ENCODE results near the gene HOXD10.

The HOXD10 gene

DNA sequence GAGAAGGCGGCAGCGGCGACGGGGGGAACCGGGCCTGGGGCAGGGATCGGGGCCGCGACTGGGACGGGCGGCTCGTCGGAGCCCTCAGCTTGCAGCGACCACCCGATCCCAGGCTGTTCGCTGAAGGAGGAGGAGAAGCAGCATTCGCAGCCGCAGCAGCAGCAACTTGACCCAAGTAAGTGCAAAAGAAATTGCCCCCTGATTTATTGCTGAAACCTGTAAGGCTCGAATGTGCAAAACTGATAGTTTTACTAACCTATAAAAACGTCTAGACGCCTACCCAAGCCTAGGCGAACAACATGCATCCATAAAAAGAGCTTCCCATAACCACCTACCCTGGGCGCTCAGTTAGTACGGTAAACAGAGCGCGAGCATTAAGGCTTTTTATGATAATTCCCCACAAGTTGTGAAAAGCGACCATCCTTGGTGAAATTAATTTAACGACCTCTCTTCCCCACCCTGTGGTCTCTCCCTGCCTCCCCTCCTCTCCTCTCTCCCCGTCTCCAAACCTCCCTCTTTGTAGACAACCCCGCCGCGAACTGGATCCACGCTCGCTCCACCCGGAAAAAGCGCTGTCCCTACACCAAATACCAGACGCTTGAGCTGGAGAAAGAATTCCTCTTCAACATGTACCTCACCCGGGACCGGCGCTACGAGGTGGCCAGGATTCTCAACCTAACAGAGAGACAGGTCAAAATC, 7.0 kb downstream of the HOXD10 start:
- DNase-seq (ENCODE audit: low read depth in 2 of 2), result no peak
- H3K4me3 ChIP-seq (replicated peaks in 1 of 2; ENCODE audit: low read depth in 2 of 2, low read length in 2 of 2), result no peak overlapping the region
- no peak for TF ChIP-seq CTCF (IDR thresholded peaks at IDR 0.05; ENCODE audit: low read depth, low read length)

DNA sequence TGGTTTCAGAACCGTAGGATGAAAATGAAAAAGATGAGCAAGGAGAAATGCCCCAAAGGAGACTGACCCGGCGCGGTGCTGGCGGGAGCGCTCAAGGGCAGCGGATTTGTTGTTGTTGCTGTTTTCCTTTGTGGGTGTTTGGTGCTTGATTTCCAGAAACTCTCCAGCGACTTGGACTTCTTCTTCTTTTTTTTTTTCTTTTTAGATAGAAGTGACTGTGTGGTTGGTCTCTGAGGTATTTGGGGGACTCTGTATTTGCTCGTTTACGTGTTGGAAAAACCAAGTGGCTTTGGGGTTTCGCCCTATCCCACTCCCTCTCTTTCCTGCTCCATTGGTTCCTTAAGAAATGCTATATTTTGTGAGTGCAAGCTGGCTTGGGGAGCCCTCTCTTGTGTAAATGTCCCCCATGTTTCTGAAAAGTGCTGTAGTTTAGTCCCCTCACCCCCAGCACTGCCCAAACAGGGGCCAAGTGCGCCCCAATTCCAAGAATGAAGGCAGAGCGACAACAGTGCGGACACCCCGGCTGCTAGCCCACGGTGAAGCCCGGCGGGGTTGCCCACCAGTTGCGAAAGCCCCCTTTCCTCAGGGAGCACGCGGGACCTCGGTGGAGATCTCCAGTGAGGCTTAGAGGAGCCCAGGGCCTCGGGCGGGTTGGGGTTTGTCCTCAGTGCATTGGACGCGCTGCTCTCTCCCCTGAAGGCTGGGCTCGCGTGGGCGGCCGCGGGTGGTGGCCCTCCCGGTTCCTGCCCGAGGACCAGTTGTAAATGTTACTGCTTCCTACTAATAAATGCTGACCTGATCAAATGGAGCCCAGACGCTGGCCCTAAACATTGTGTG, 7.8 kb downstream of the HOXD10 start:
- no peak for TF ChIP-seq CTCF (IDR thresholded peaks at IDR 0.05; ENCODE audit: low read depth, low read length)
- no peak for DNase-seq (ENCODE audit: low read depth in 2 of 2)

GRCh38 chr2:176124947-176125771, 8.6 kb downstream of the HOXD10 start:
- no peak for TF ChIP-seq CTCF (IDR thresholded peaks at IDR 0.05; ENCODE audit: low read depth, low read length)
- no peak overlapping the region for H3K4me3 ChIP-seq (replicated peaks in 1 of 2; ENCODE audit: low read depth in 2 of 2, low read length in 2 of 2)
- no peak for DNase-seq (ENCODE audit: low read depth in 2 of 2)

More for the DNA sequence above, 7.8 kb downstream of the HOXD10 start:
- H3K4me3 ChIP-seq (replicated peaks in 1 of 2; ENCODE audit: low read depth in 2 of 2, low read length in 2 of 2), result no peak overlapping the region

DNA sequence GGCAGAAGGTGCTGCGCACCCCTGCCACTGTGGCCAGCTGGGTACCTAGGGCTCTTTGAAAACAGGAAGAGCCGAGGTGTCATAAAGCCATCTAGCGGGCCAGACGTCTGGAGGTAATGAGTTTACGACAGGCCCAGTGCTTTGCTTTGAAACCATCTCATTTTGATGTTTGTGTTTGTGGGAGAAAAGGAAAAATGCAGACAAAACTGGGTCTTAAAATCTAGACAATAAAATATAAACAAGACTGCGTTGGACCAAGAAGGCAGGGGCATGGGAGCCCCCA, 9.1 kb downstream of the HOXD10 start:
- DNase-seq (ENCODE audit: low read depth in 2 of 2), result no peak
- TF ChIP-seq CTCF (IDR thresholded peaks at IDR 0.05; ENCODE audit: low read depth, low read length), result no peak
- H3K4me3 ChIP-seq (replicated peaks in 1 of 2; ENCODE audit: low read depth in 2 of 2, low read length in 2 of 2), result no peak overlapping the region

DNA sequence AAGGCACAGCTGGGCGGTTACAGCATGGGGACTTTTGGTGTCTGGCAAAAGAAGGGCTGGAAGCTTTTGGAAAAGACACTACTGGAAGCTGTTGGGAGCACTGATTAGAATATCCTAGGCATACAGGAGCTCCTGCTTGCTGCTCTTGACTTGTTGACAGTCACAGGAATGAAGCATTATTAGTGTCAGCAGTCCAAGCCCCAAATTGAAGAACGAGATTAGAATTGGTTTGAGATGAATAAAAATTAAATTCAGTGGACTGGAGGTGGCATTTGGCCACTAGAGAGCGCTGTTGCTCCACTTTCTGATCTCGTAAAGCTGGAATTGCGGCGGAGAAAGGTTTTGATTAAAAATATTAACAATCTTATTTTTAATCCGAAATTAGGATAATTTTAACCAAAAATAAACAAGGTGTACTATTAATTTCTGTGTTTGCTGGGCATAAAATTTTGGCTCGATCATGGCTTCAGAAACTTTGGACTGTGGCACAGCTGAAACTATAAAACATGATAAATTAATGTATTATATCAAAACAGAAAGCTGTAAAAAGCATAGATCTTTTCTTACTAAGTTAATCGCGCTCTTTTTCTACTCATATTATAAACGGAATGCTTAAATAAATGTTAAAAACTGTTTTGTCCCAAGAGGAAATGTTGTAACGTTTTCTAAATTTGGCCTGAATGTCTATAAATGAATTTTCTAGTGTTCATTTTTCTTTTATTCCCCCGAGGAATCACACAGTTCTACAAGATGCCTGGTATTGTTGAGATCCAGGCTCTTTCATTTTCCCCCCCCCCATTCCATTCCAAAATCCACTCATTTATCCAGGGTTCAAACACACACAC, 10.6 kb downstream of the HOXD10 start:
- peak; percentile 76 for TF ChIP-seq CTCF (IDR thresholded peaks at IDR 0.05; ENCODE audit: low read depth, low read length)
- no peak overlapping the region for H3K4me3 ChIP-seq (replicated peaks in 1 of 2; ENCODE audit: low read depth in 2 of 2, low read length in 2 of 2)
- DNase-seq (ENCODE audit: low read depth in 2 of 2), result peak; percentile 67 to 75

DNA sequence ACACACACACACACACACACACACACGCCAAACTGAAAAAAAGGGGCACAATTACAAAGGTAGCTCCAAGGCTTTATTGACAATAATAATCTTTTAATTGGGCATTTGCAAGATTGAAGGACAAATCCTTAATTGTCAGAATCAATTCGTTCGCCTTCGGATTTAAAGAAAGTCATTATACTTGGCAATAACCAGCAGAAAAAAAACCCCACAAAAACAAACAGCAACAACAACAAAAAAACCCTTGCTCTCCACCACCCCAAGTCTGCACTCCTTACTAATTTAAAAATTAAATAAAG, 11.1 kb downstream of the HOXD10 start:
- DNase-seq (ENCODE audit: low read depth in 2 of 2), result no peak
- no peak overlapping the region for H3K4me3 ChIP-seq (replicated peaks in 1 of 2; ENCODE audit: low read depth in 2 of 2, low read length in 2 of 2)
- no peak for TF ChIP-seq CTCF (IDR thresholded peaks at IDR 0.05; ENCODE audit: low read depth, low read length)
